Mammary epithelial cell (primary cell): Measurements from ENCODE around the gene ISY1.

Experiments
- EZH2 ChIP-seq: IDR thresholded peaks from 2 replicates; pipeline ENCODE4 v1.6.1; 2012; ENCODE audit warnings: low read length, inconsistent platforms, borderline replicate concordance
- TF ChIP-seq, protein P1 (sequence below), 2 donors: IDR thresholded peaks in 1 of 2; conservative IDR thresholded peaks in 1 of 2; 2 replicates each; pipeline ENCODE4 v1.5.1; 2011 to 2012; ENCODE audit warnings: inconsistent platforms in 2 of 2, low read length in 2 of 2, mild to moderate bottlenecking in 2 of 2, control low read depth in 1 of 2, low read depth in 1 of 2; ENCODE audit not compliant: insufficient read depth in 1 of 2; ENCODE audit errors: extremely low read depth in 1 of 2

DNA sequence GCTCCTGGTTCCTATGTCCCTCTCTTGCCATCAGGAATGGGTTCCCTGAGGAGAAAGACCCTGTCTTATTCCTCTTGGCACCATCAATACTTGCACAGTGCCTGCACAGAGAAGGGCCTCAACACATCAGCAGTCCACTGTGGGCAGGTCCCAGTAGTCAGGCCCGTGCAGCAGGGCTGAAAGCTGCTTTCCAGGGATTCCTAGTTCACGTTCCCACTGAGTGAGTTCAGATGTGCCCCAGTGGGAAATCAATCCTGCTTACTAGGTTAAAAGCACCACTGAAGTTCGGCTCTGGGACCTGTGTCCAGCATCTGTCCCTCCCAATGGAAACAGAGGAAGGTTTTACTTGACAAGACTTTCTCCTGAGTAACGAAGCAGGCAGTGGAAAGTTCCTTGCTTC lies 55.0 kb downstream of the ISY1 start:
- TF ChIP-seq, protein P1, sequence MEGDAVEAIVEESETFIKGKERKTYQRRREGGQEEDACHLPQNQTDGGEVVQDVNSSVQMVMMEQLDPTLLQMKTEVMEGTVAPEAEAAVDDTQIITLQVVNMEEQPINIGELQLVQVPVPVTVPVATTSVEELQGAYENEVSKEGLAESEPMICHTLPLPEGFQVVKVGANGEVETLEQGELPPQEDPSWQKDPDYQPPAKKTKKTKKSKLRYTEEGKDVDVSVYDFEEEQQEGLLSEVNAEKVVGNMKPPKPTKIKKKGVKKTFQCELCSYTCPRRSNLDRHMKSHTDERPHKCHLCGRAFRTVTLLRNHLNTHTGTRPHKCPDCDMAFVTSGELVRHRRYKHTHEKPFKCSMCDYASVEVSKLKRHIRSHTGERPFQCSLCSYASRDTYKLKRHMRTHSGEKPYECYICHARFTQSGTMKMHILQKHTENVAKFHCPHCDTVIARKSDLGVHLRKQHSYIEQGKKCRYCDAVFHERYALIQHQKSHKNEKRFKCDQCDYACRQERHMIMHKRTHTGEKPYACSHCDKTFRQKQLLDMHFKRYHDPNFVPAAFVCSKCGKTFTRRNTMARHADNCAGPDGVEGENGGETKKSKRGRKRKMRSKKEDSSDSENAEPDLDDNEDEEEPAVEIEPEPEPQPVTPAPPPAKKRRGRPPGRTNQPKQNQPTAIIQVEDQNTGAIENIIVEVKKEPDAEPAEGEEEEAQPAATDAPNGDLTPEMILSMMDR (conservative IDR thresholded peaks at IDR 0.05 in 1 of 2, IDR thresholded peaks at IDR 0.05 in 1 of 2; ENCODE audit: extremely low read depth in 1 of 2, insufficient read depth in 1 of 2, low read depth in 1 of 2, low read length in 2 of 2) = no peak
- no peak for TF ChIP-seq EZH2
